ENCODE results near the gene ATXN7L1.

- TF ChIP-seq CTCF (IDR thresholded peaks at IDR 0.05) (no peak), POLR2A (IDR thresholded peaks at IDR 0.05) (no peak), POLR2AphosphoS5 (IDR thresholded peaks at IDR 0.05; ENCODE audit: insufficient read depth in 1 of 2, low read depth in 1 of 2) (no peak)
Observed at GRCh38 chr7:105651798-105652197, 224.6 kb downstream of the ATXN7L1 start.
